Measurements from ENCODE around the gene FMNL1. TPM values are rescaled to one million over a fixed set of nuclear protein-coding genes. Genes with fewer than 3 reads are reported as not detected.

The FMNL1 gene
- total and polyA plus RNA-seq, 2 donors from 2014 or later: 2.3 to 32.9 TPM

DNA sequence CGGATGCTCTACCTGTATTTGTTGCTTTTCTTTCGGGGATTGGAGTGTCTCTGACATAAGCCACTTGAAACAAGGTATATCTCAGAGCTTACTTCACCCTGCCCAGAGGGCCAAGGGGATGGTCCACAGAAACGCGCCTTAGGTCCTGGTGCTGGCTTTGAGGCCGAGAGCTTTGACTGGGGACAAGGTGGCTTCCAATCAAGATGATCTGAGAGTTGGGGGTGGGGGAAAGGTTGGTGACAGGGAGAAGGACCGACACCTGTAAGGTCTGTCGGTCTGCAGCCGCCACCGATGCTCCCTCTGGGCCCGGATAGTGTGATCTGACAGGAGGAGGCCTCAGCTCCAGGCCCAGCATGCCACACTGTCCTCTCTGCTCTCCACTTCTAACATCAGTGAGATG is 62.0 kb downstream of the FMNL1 start:
- Histone ChIP-seq H3K36me3 (ENCODE audit: control insufficient read depth in 2 of 3, insufficient read depth in 3 of 3, low read length in 3 of 3) (peaks cover 2 to 42% (median 27%) of the 10 kb centered on the region in 3 donors), H3K27ac (ENCODE audit: low read depth in 2 of 2, low read length in 2 of 2) (no peak overlapping the region), H3K27me3 (ENCODE audit: control insufficient read depth, insufficient read depth, low read length) (no peaks in the 10 kb centered on the region), H3K9ac (ENCODE audit: low read length in 3 of 3) (no peak overlapping the region), H3K4me1 (ENCODE audit: control insufficient read depth in 2 of 3, insufficient read depth in 2 of 3, low read depth in 1 of 3, low read length in 3 of 3) (peaks cover 0 to 19% (median 7%) of the 10 kb centered on the region in 3 donors), H3K9me3 (ENCODE audit: control insufficient read depth in 2 of 3, insufficient read depth in 1 of 3, low read length in 3 of 3) (no peaks in the 10 kb centered on the region), H3K4me3 (ENCODE audit: low read length in 3 of 3) (no peak overlapping the region)
- intact Hi-C loops (cut with DNase I): loop anchor here (5.0 kb wide), 1 partner anchor 104 kb away; no protein-coding TSS in a partner anchor
- TF ChIP-seq, protein P1, sequence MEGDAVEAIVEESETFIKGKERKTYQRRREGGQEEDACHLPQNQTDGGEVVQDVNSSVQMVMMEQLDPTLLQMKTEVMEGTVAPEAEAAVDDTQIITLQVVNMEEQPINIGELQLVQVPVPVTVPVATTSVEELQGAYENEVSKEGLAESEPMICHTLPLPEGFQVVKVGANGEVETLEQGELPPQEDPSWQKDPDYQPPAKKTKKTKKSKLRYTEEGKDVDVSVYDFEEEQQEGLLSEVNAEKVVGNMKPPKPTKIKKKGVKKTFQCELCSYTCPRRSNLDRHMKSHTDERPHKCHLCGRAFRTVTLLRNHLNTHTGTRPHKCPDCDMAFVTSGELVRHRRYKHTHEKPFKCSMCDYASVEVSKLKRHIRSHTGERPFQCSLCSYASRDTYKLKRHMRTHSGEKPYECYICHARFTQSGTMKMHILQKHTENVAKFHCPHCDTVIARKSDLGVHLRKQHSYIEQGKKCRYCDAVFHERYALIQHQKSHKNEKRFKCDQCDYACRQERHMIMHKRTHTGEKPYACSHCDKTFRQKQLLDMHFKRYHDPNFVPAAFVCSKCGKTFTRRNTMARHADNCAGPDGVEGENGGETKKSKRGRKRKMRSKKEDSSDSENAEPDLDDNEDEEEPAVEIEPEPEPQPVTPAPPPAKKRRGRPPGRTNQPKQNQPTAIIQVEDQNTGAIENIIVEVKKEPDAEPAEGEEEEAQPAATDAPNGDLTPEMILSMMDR (IDR thresholded peaks at IDR 0.05; ENCODE audit: borderline replicate concordance, extremely low read depth, insufficient read depth): no peak
- no peak for FAIRE-seq
- peak in 1 of 5 donors; percentile 35 for DNase-seq

DNA sequence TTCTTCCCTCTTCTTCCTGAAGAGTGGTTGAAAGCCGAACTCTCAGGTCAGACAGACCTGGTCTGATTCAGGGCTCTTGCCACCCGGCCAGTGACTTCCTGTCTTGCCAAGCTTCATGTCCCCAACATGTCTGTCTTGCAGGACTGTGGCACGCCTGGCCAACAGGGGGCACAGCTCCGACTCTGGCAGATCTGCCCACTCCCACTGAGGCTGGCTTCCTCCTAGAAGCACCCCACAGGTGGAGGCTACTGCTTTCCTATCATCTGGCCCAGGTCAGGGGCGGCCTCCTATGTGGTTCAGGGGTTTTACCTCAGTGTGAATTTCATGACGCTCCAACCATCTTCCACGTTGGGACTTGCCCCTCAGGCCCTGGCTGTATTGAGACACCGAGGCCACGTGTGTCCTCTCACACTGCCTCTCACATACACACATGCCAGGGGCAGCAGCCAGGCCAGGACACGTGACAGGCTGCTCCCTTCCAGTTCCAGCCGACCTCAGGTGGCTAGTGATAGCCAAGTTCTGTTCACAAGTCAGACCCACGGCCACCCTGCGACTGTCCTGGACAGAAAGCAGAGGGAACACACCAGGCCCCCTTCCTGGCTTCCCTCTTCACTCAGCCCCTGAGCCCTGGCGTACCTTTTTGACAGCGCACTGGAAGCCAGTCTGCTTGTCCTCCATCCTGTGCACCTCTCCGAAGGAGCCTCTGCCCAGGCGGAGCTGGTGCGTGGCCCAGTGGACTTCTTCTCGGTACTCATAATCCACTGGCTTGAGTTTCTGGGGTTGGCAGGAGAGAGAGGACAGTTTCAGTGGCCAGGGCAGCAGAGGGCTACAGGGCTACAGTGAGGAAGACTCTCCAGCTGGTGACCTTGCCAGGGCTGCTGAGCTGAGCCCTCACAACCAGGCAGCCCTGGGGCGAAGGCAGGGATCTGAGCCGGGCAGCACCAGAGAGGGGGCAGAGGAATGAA is 62.8 kb downstream of the FMNL1 start:
- TF ChIP-seq, protein P1 (IDR thresholded peaks at IDR 0.05; ENCODE audit: borderline replicate concordance, extremely low read depth, insufficient read depth): no peak
- H3K27ac ChIP-seq (ENCODE audit: low read depth in 2 of 2, low read length in 2 of 2): no peak overlapping the region
- no peak overlapping the region for H3K4me3 ChIP-seq (ENCODE audit: low read length in 3 of 3)
- H3K9ac ChIP-seq (ENCODE audit: low read length in 3 of 3): no peak overlapping the region
- intact Hi-C loops (cut with DNase I): loop anchor here (5.0 kb wide), 1 partner anchor 103 kb away; no protein-coding TSS in a partner anchor
- H3K4me1 ChIP-seq (ENCODE audit: control insufficient read depth in 2 of 3, insufficient read depth in 2 of 3, low read depth in 1 of 3, low read length in 3 of 3): peaks cover 0 to 23% (median 12%) of the 10 kb centered on the region in 3 donors
- FAIRE-seq (no peak), DNase-seq (peak in 1 of 5 donors; percentile 54)
- no peaks in the 10 kb centered on the region for H3K27me3 ChIP-seq (ENCODE audit: control insufficient read depth, insufficient read depth, low read length)
- peaks cover 2 to 42% (median 27%) of the 10 kb centered on the region in 3 donors for H3K36me3 ChIP-seq (ENCODE audit: control insufficient read depth in 2 of 3, insufficient read depth in 3 of 3, low read length in 3 of 3)
- no peaks in the 10 kb centered on the region for H3K9me3 ChIP-seq (ENCODE audit: control insufficient read depth in 2 of 3, insufficient read depth in 1 of 3, low read length in 3 of 3)

GRCh38 chr17:45286286-45286685 is 64.6 kb downstream of the FMNL1 start:
- Histone ChIP-seq H3K9ac (ENCODE audit: low read length in 3 of 3) (no peak overlapping the region), H3K27ac (ENCODE audit: low read depth in 2 of 2, low read length in 2 of 2) (no peak overlapping the region), H3K27me3 (ENCODE audit: control insufficient read depth, insufficient read depth, low read length) (no peaks in the 10 kb centered on the region), H3K36me3 (ENCODE audit: control insufficient read depth in 2 of 3, insufficient read depth in 3 of 3, low read length in 3 of 3) (peaks cover 2 to 49% (median 26%) of the 10 kb centered on the region in 3 donors), H3K9me3 (ENCODE audit: control insufficient read depth in 2 of 3, insufficient read depth in 1 of 3, low read length in 3 of 3) (no peaks in the 10 kb centered on the region), H3K4me3 (ENCODE audit: low read length in 3 of 3) (no peak overlapping the region), H3K4me1 (ENCODE audit: control insufficient read depth in 2 of 3, insufficient read depth in 2 of 3, low read depth in 1 of 3, low read length in 3 of 3) (peaks cover 0 to 33% (median 27%) of the 10 kb centered on the region in 3 donors)
- TF ChIP-seq, protein P1 (IDR thresholded peaks at IDR 0.05; ENCODE audit: borderline replicate concordance, extremely low read depth, insufficient read depth): no peak
- no peak for DNase-seq
- no peak for FAIRE-seq
- intact Hi-C loops (cut with DNase I): no loop called here

All from kidney (tissue), 14 donors.